Measurements from ENCODE around the gene CABP4. TPM values are rescaled to one million over a fixed set of nuclear protein-coding genes. Genes with fewer than 3 reads are reported as not detected.

Gene CABP4
- total RNA-seq, 1 donor = not detected

DNA sequence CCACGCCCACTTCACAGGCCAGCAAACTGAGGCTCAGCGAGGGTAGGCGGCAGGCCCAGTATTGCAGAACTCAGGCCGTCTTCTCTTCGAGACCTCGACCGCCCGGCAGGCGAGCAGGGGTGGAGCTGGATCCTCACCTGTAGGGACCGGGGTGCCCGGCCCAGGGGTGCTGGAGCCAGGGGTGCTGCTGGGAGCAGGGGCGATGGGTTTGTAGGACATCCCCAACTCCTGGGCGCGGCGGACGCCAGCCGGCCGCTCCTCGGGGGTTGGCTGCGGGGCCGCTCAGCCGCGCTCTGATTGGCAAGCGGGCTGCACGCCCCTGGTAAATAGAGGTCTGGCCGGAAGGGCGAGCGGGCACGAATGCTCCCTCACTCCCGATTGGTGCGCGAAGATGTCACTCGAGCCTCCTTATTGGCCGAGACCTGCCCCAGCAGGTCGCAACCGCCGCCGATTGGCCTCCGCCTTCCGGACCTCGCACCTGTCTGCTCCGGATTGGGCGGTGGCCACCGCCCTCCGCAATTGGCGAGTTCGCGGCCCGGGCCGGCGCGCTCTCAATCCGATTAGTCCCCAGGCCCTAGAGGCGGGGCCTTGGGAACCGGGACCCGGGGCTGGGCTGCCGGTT is 52.8 kb downstream of the CABP4 start, which contains the start of gene CDK2AP2:
Gene CDK2AP2, minus strand, starts transcription at position 299 of the 622 bp plus-strand sequence. Its CDS starts 80 bp downstream, at position 219.
- peaks cover 21% of the 10 kb centered on the region for H3K4me1 ChIP-seq (ENCODE audit: insufficient read depth, low read length)
- peaks cover 2% of the 10 kb centered on the region for H3K27me3 ChIP-seq (ENCODE audit: insufficient read depth, low read length)
- H3K4me3 ChIP-seq (ENCODE audit: insufficient read depth, low read length) = peak within 1 kb of the TSS; percentile 97
- no peaks in the 10 kb centered on the region for H3K36me3 ChIP-seq (ENCODE audit: insufficient read depth, low read length)
- DNase-seq (ENCODE audit: insufficient read length, low spot score, missing footprints) = peak; percentile 100
- TF ChIP-seq, protein P1, sequence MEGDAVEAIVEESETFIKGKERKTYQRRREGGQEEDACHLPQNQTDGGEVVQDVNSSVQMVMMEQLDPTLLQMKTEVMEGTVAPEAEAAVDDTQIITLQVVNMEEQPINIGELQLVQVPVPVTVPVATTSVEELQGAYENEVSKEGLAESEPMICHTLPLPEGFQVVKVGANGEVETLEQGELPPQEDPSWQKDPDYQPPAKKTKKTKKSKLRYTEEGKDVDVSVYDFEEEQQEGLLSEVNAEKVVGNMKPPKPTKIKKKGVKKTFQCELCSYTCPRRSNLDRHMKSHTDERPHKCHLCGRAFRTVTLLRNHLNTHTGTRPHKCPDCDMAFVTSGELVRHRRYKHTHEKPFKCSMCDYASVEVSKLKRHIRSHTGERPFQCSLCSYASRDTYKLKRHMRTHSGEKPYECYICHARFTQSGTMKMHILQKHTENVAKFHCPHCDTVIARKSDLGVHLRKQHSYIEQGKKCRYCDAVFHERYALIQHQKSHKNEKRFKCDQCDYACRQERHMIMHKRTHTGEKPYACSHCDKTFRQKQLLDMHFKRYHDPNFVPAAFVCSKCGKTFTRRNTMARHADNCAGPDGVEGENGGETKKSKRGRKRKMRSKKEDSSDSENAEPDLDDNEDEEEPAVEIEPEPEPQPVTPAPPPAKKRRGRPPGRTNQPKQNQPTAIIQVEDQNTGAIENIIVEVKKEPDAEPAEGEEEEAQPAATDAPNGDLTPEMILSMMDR (IDR thresholded peaks at IDR 0.05; ENCODE audit: extremely low read depth, low read depth, low read length) = no peak
- H3K9me3 ChIP-seq (ENCODE audit: low read depth, low read length) = no peaks in the 10 kb centered on the region
- peak within 1 kb of the TSS; percentile 98 for H2AFZ ChIP-seq (ENCODE audit: low read length)
- H4K20me1 ChIP-seq (ENCODE audit: insufficient read depth, low read length) = peaks cover 12% of the 10 kb centered on the region
- H3K4me2 ChIP-seq (ENCODE audit: insufficient read depth, low read length) = peak within 1 kb of the TSS; percentile 92
- H3K79me2 ChIP-seq (ENCODE audit: insufficient read depth, low read length) = peaks cover 12% of the 10 kb centered on the region
- peak within 1 kb of the TSS; percentile 97 for H3K27ac ChIP-seq (ENCODE audit: low read depth, low read length)

DNA sequence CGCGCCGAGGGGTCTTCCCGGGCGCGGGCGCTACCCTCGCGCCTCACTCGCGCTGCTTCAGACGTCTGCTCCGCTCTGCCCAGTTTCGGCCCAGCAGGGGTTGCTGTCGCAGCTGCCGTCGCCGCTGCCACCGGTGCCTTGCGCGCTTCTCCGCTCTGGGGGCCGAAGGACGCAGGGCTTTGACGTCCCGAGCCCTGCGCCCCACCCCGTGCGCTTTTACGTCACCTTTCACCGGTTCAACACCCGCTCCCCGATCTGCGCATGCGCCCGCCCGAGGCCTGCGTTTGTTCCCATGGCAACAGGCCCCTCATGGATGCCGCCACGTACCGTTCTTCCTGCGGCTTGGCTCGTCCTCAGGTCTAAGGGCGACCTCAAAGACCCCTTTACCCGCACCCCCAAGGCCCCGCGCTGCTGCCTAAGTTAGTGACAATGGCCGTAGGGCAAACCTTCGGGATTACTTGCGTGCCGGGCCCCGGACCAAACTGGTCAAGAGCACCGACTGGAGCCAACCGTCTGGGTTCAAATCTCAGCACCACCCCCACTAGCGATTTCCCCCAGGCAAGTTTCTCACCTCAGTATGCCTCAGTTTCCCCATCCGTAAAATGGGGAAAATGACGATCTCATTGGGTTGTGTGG is 53.5 kb downstream of the CABP4 start:
- TF ChIP-seq, protein P1 (IDR thresholded peaks at IDR 0.05; ENCODE audit: extremely low read depth, low read depth, low read length) = no peak
- DNase-seq (ENCODE audit: insufficient read length, low spot score, missing footprints) = peak; percentile 99
- H3K4me2 ChIP-seq (ENCODE audit: insufficient read depth, low read length) = peak overlapping the region; percentile 92
- peak overlapping the region; percentile 97 for H3K4me3 ChIP-seq (ENCODE audit: insufficient read depth, low read length)
- peaks cover 21% of the 10 kb centered on the region for H3K4me1 ChIP-seq (ENCODE audit: insufficient read depth, low read length)
- H3K79me2 ChIP-seq (ENCODE audit: insufficient read depth, low read length) = peaks cover 11% of the 10 kb centered on the region
- H3K27ac ChIP-seq (ENCODE audit: low read depth, low read length) = peak overlapping the region; percentile 97
- peaks cover 10% of the 10 kb centered on the region for H4K20me1 ChIP-seq (ENCODE audit: insufficient read depth, low read length)
- peak overlapping the region; percentile 98 for H2AFZ ChIP-seq (ENCODE audit: low read length)
- no peaks in the 10 kb centered on the region for H3K9me3 ChIP-seq (ENCODE audit: low read depth, low read length)
- no peaks in the 10 kb centered on the region for H3K36me3 ChIP-seq (ENCODE audit: insufficient read depth, low read length)
- H3K27me3 ChIP-seq (ENCODE audit: insufficient read depth, low read length) = peaks cover 2% of the 10 kb centered on the region

DNA sequence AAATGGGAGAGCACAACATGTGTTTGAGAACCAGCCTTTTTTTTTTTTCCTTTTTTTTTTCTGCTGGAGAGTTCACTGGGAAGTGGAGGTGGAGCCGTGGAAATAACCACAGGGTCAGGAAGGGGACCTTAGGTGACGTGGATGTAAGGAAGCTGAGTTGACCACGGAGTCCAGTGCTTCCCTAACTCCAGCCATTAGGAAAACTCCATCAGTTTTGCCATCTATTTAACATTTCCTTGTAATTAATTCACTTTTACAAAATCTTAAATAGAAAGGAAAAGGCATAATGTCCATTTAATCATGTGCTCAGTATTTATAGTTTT is 54.8 kb downstream of the CABP4 start:
- TF ChIP-seq, protein P1 (IDR thresholded peaks at IDR 0.05; ENCODE audit: extremely low read depth, low read depth, low read length) = no peak
- H2AFZ ChIP-seq (ENCODE audit: low read length) = no peak overlapping the region
- no peak overlapping the region for H3K4me3 ChIP-seq (ENCODE audit: insufficient read depth, low read length)
- no peaks in the 10 kb centered on the region for H3K9me3 ChIP-seq (ENCODE audit: low read depth, low read length)
- DNase-seq (ENCODE audit: insufficient read length, low spot score, missing footprints) = no peak
- peaks cover 8% of the 10 kb centered on the region for H3K27me3 ChIP-seq (ENCODE audit: insufficient read depth, low read length)
- H3K4me2 ChIP-seq (ENCODE audit: insufficient read depth, low read length) = no peak overlapping the region
- H4K20me1 ChIP-seq (ENCODE audit: insufficient read depth, low read length) = peaks cover 3% of the 10 kb centered on the region
- no peak overlapping the region for H3K27ac ChIP-seq (ENCODE audit: low read depth, low read length)
- peaks cover 21% of the 10 kb centered on the region for H3K4me1 ChIP-seq (ENCODE audit: insufficient read depth, low read length)
- H3K79me2 ChIP-seq (ENCODE audit: insufficient read depth, low read length) = peaks cover 10% of the 10 kb centered on the region
- H3K36me3 ChIP-seq (ENCODE audit: insufficient read depth, low read length) = no peaks in the 10 kb centered on the region

Small RNAs within 50 kb of the gene (small RNA-seq; reads per million reads assigned to genes)
- gene MIR6752 = not detected

Other genes with a start within 250 kb of the CABP4 start
- 21.4 and 23.6 TPM in 2 replicates for gene GRK2, start 188.9 kb upstream of the CABP4 start, total RNA-seq
- gene ANKRD13D, start 166.1 kb upstream of the CABP4 start, total RNA-seq = 33.0 and 34.4 TPM in 2 replicates
- gene SSH3, start 151.8 kb upstream of the CABP4 start, total RNA-seq = 13.3 and 25.0 TPM in 2 replicates
- 43.3 and 59.4 TPM in 2 replicates for gene POLD4, start 101.8 kb upstream of the CABP4 start, total RNA-seq
- 6.2 and 6.9 TPM in 2 replicates for gene CLCF1, start 81.8 kb upstream of the CABP4 start, total RNA-seq
- 7.6 and 10.3 TPM in 2 replicates for gene RAD9A, start 63.4 kb upstream of the CABP4 start, total RNA-seq
- 161 and 169 TPM in 2 replicates for gene PPP1CA, start 53.5 kb upstream of the CABP4 start, total RNA-seq
- not detected in 2 replicates for gene TBC1D10C, start 51.3 kb upstream of the CABP4 start, total RNA-seq
- under 0.01 TPM in 2 replicates for gene CARNS1, start 39.7 kb upstream of the CABP4 start, total RNA-seq
- gene RPS6KB2, start 26.9 kb upstream of the CABP4 start, total RNA-seq = 33.9 and 36.9 TPM in 2 replicates
- under 0.01 and 0.36 TPM in 2 replicates for gene PTPRCAP, start 17.7 kb upstream of the CABP4 start, total RNA-seq
- gene CORO1B, start 11.9 kb upstream of the CABP4 start, total RNA-seq = 137 and 140 TPM in 2 replicates
- gene GPR152, start 2.6 kb upstream of the CABP4 start, total RNA-seq = not detected in 2 replicates
- gene TMEM134, start 13.9 kb downstream of the CABP4 start, total RNA-seq = 15.6 and 29.3 TPM in 2 replicates
- gene AIP, start 27.7 kb downstream of the CABP4 start, total RNA-seq = 64.2 and 71.3 TPM in 2 replicates
- gene PITPNM1, start 50.0 kb downstream of the CABP4 start, total RNA-seq = 13.3 and 14.1 TPM in 2 replicates
- gene CDK2AP2, start 52.8 kb downstream of the CABP4 start, total RNA-seq = 6.2 and 10.3 TPM in 2 replicates
- gene CABP2, start 68.1 kb downstream of the CABP4 start, total RNA-seq = not detected in 2 replicates
- gene GSTP1, start 128.5 kb downstream of the CABP4 start, total RNA-seq = 361 and 465 TPM in 2 replicates
- gene NDUFV1, start 151.6 kb downstream of the CABP4 start, total RNA-seq = 146 and 158 TPM in 2 replicates
- gene NUDT8, start 174.6 kb downstream of the CABP4 start, total RNA-seq = 4.7 and 5.3 TPM in 2 replicates
- not detected in 2 replicates for gene TBX10, start 184.4 kb downstream of the CABP4 start, total RNA-seq
- under 0.01 and 0.29 TPM in 2 replicates for gene ACY3, start 195.4 kb downstream of the CABP4 start, total RNA-seq
- gene ALDH3B2, start 219.3 kb downstream of the CABP4 start, total RNA-seq = not detected in 2 replicates

Measured in osteoblast (primary cell).